Heart right ventricle (tissue), 16 donors: ENCODE measurements around the gene RNF213. TPM values are rescaled to one million over a fixed set of nuclear protein-coding genes. Genes with fewer than 3 reads are reported as not detected.

Source experiments
- ATAC-seq, 8 donors: fragments of 200-7000 bp; cut with Tn5 transposase; one replicate each; pipeline ENCODE4 v1.9.1; 2020; ENCODE audit warnings: mild to moderate bottlenecking in 8 of 8, moderate library complexity in 8 of 8, moderate number of reproducible peaks in 1 of 8
- DNase-seq, 2 donors: peaks; one replicate each; pipeline ENCODE4 v3.0.0-alpha.2; 2020
- H3K27ac ChIP-seq, 10 donors: fragments of 200-600 bp; sonication (generic) in 2 of 10; one replicate each; pipeline versions ENCODE4 v1.5.0 to v1.8.0; 2020 to 2022; ENCODE audit warnings: mild to moderate bottlenecking in 3 of 10
- H3K27me3 ChIP-seq, 7 donors: fragments of 200-600 bp; one replicate each; pipeline ENCODE4 v1.8.0; 2021 to 2022; ENCODE audit warnings: mild to moderate bottlenecking in 2 of 7
- H3K36me3 ChIP-seq, 9 donors: fragments of 200-600 bp; sonication (generic) in 1 of 9; one replicate each; pipeline versions ENCODE4 v1.5.0 to v1.8.0; 2020 to 2022; ENCODE audit warnings: mild to moderate bottlenecking in 2 of 9
- H3K4me1 ChIP-seq, 9 donors: fragments of 200-600 bp; sonication (generic) in 1 of 9; one replicate each; pipeline versions ENCODE4 v1.5.0 to v1.8.0; 2020 to 2022; ENCODE audit warnings: mild to moderate bottlenecking in 4 of 9
- H3K4me3 ChIP-seq, 10 donors: fragments of 200-600 bp; sonication (generic) in 2 of 10; one replicate each; pipeline versions ENCODE4 v1.5.0 to v1.8.0; 2020 to 2022; ENCODE audit warnings: mild to moderate bottlenecking in 7 of 10, moderate library complexity in 2 of 10
- H3K9me3 ChIP-seq, 11 donors: fragments of 200-600 bp in 10 of 11; sonication (generic) in 2 of 11; one replicate each; pipeline versions ENCODE4 v1.5.0 to v1.8.0; 2013 to 2022; ENCODE audit warnings: mild to moderate bottlenecking in 2 of 11, control low read depth in 1 of 11, moderate library complexity in 1 of 11
- WGBS, 2 donors: extraction: QIAGEN DNeasy Blood & Tissue Kit; methylation state at CpG; one replicate each; pipeline ENCODE4 v1.1.7; 2013; ENCODE audit warnings: inconsistent platforms in 1 of 2; 5-methylcytosine and 5-hydroxymethylcytosine counted together
- intact Hi-C, 10 donors: fragments of 100-400 bp; cut with DNase I; formaldehyde crosslinking; loops; one replicate each; pipeline versions ENCODE4 v1.11.1 to v1.14.2; 2022
- polyA plus RNA-seq, 2 donors: library from polyadenylated mRNA; stranded (reverse); fragments of 200-250 nt; gene quantifications; one replicate each; pipeline ENCODE4 v1.2.3, GENCODE V29; 2013
- total RNA-seq, 10 donors: library from RNA; stranded (reverse); fragmentation: NEBNext Ultra II Directional in 3 of 10; extraction: Animal tissue kit (Norgen Biotek cat#: 25700) in 3 of 10; gene quantifications; one replicate each; pipeline versions ENCODE4 v1.2.1 to v1.2.4, GENCODE V29; 2021 to 2023
- TF ChIP-seq, protein P1 (sequence below), 9 donors: fragments of 200-600 bp; sonication (generic) in 2 of 9; IDR thresholded peaks; one replicate each; pipeline versions ENCODE4 v1.5.0 to v1.8.0; 2021 to 2022; ENCODE audit warnings: antibody characterized with exemption in 9 of 9, mild to moderate bottlenecking in 5 of 9, moderate library complexity in 1 of 9
- donor health status: Arrhythmogenic right ventricular cardiomyopathy.
- donor health status: ischemic (EF 13 %, LVEDD 7.1; RV severe dilation, severe dysfunction).
- donor health status: healthy with polysubstance abuse.
- donor health status: DM: no; HTN: yes; CAD: no.
- donor health status: DM: no; HTN: no; CAD: no.
- donor health status: ischemic (EF 25% LVEDD 6.9; RV normal size, moderate dysfunction).
- donor health status: ischemic (EF 25% LVEDD 5.7; RV mildly dilated, moderate dysfunction).
- donor health status: healthy.
- donor health status: DM: yes; HTN: yes; CAD: no.
- donor health status: Ischemic cardiomyopathy.
- donor health status: ischemic (EF 35%, LVEDD 5.7; RV mildly dilated, moderate dysfunction).
- donor health status: nonischemic (EF 11% LVEDD 7.7; RV severe dilation, severe dysfunction).
- donor health status: DM: yes; HTN: yes; CAD: no.
- donor health status: PGD.
- donor health status: ischemic (EF 29% LVEDD 5.4; RV normal size, mild dysfunction).
- donor health status: nonischemic (EF 23%, LVEDD 6.1; RV moderate dilation, normal function).

Gene RNF213
- total and polyA plus RNA-seq, 12 donors = 13.1 to 97.0 (median 31.7) TPM

DNA sequence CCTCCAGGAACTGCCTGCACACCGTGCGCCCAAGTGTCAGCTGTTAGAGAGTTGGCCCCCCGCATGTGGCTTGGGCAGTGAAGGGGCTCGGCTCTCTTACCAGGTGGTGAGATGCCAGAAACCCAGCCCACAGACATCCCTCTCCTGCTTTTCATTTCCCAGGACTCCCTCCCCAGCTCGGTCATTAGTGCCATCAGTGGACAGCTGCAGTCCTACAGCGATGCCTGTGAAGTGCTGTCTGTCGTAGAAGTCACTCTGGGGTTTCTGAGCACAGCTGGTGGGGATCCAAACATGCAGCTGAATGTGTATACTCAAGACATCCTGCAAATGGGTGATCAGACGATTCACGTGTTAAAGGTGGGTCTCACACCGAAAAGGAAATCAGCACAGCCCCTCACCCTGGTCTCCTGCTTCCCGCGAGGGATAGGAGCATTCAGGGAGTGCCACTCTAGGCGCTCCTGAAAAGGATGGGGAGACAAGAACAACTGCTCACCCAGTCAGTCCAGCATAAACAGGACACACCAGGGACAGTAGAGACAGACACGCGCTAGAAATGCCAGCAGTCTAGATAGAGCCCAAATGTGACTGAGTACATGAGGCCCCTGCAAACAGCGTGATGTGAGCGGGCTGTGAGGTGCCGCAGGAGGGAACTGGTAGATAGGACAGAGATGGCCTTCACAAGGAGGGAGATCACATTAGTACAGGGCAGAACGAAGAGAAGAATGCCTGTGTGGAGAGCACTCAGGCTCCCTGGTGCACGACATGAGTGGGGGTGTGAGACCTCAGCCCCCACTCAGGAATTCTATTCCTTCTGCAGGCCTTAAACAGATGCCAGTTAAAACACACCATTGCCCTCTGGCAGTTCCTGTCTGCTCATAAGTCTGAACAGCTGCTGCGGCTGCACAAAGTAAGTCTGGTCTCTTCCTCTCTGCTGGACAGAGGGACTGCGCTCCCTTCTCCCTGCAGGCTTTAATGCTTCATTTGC lies 128.7 kb downstream of the RNF213 start:
- no peaks in the 10 kb centered on the region for H3K27me3 ChIP-seq
- intact Hi-C loops = no loop called here
- DNase-seq (no peak), ATAC-seq (no peak)
- H3K4me3 ChIP-seq = no peak overlapping the region
- H3K36me3 ChIP-seq = peaks cover 0 to 100% (median 83%) of the 10 kb centered on the region in 9 donors
- TF ChIP-seq, protein P1, sequence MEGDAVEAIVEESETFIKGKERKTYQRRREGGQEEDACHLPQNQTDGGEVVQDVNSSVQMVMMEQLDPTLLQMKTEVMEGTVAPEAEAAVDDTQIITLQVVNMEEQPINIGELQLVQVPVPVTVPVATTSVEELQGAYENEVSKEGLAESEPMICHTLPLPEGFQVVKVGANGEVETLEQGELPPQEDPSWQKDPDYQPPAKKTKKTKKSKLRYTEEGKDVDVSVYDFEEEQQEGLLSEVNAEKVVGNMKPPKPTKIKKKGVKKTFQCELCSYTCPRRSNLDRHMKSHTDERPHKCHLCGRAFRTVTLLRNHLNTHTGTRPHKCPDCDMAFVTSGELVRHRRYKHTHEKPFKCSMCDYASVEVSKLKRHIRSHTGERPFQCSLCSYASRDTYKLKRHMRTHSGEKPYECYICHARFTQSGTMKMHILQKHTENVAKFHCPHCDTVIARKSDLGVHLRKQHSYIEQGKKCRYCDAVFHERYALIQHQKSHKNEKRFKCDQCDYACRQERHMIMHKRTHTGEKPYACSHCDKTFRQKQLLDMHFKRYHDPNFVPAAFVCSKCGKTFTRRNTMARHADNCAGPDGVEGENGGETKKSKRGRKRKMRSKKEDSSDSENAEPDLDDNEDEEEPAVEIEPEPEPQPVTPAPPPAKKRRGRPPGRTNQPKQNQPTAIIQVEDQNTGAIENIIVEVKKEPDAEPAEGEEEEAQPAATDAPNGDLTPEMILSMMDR (IDR thresholded peaks at IDR 0.05) = no peak
- peaks cover 0 to 8% (median 1%) of the 10 kb centered on the region in 9 donors for H3K4me1 ChIP-seq
- H3K27ac ChIP-seq = no peak overlapping the region
- no peaks in the 10 kb centered on the region for H3K9me3 ChIP-seq
- 91 to 93% methylated on average over 22 of the region's 22 CpGs for WGBS, 2 donors

DNA sequence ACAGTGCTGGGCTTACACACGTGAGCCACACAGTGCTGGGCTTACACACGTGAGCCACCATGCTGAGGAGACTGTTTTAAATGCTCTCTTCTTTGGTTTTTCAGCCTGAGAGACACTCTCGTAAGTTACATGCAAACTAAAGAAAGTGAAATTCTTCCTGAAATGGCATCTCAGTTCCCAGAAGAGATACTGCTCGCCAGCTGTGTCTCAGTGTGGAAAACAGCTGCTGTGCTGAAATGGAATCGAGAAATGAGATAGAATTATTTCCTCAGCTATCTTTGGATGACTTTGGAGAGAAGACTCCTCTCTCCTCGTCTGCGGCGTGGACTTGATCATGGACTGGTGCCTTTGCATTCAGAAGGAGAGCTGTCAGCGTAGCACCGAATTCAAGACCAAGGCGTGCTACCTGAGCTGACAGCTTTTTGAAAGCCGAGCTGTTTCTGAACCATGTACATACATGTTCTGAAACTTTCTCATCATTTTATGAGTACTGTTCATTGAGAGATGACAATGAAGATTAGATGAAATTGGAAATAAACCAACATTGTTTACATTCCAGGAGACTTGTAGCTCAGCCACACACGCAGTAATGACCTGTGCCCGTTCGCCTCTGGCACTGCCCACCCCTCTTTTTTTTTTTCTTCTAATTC lies 132.7 kb downstream of the RNF213 start:
- Histone ChIP-seq H3K9me3 (no peaks in the 10 kb centered on the region), H3K4me1 (peaks cover 0 to 26% (median 14%) of the 10 kb centered on the region in 9 donors), H3K27ac (no peak overlapping the region), H3K27me3 (no peaks in the 10 kb centered on the region), H3K4me3 (no peak overlapping the region), H3K36me3 (peaks cover 0 to 78% (median 44%) of the 10 kb centered on the region in 9 donors)
- intact Hi-C loops = no loop called here
- DNase-seq (no peak), ATAC-seq (no peak)
- TF ChIP-seq, protein P1 (IDR thresholded peaks at IDR 0.05) = no peak
- 79 to 80% methylated on average over 15 of the region's 15 CpGs for WGBS, 2 donors

DNA sequence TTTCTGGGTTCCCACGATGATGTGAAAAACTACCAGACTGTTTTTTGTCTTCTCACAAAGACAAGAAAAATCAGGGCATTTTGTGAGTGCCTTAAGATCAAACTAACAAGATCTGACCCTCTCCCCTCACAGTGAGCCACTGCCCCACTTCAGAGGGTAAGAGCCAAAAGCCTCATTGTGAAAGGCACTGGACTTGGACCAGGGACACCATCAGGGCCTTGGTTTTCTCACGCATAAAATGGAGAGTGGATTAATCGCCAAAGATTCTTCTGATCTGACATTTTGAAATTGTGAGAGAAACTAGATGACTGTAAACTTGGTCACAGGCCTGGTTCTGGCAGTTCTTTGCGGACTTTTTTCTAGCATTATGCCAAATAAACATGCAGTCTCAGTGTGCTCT lies 133.3 kb downstream of the RNF213 start:
- Histone ChIP-seq H3K36me3 (peaks cover 0 to 72% (median 39%) of the 10 kb centered on the region in 9 donors), H3K9me3 (no peaks in the 10 kb centered on the region), H3K4me3 (no peak overlapping the region), H3K4me1 (peaks cover 0 to 26% (median 14%) of the 10 kb centered on the region in 9 donors), H3K27me3 (no peaks in the 10 kb centered on the region), H3K27ac (peak overlapping the region in 2 of 10 donors; percentile 14 to 18)
- 87 to 91% methylated on average over 4 of the region's 4 CpGs for WGBS, 2 donors
- ATAC-seq (no peak), DNase-seq (no peak)
- TF ChIP-seq, protein P1 (IDR thresholded peaks at IDR 0.05) = no peak
- intact Hi-C loops = no loop called here

- 42 to 63% methylated on average over 11 of the region's 11 CpGs for WGBS, 2 donors
- TF ChIP-seq, protein P1 (IDR thresholded peaks at IDR 0.05) = peak in 2 of 9 donors; percentile 18 to 19
- DNase-seq (no peak), ATAC-seq (peak; percentile 31 to 92 (median 84))
- H3K27me3 ChIP-seq = no peaks in the 10 kb centered on the region
- H3K4me3 ChIP-seq = no peak overlapping the region
- H3K36me3 ChIP-seq = peaks cover 0 to 64% (median 31%) of the 10 kb centered on the region in 9 donors
- H3K9me3 ChIP-seq = no peaks in the 10 kb centered on the region
- H3K27ac ChIP-seq = peak overlapping the region in 4 of 10 donors; percentile 14 to 57 (median 22)
- peaks cover 0 to 26% (median 14%) of the 10 kb centered on the region in 9 donors for H3K4me1 ChIP-seq
- intact Hi-C loops = no loop called here
These were observed 134.1 kb downstream of the RNF213 start for GRCh38 chr17:80394629-80395216.
